Stimulated activated CD8-positive, alpha-beta memory T cell treated with anti-CD3 and anti-CD28 coated beads, Interleukin-7, amount 100 ng/mL, for 1 hour (primary cell): Measurements from ENCODE around the gene CAVIN2.

Experiments used
- DNase-seq, 2 donors: peaks; one replicate each; pipeline ENCODE4 v3.0.0-alpha.2; 2020; ENCODE audit warnings: low read depth in 2 of 2

CAVIN2 gene

DNA sequence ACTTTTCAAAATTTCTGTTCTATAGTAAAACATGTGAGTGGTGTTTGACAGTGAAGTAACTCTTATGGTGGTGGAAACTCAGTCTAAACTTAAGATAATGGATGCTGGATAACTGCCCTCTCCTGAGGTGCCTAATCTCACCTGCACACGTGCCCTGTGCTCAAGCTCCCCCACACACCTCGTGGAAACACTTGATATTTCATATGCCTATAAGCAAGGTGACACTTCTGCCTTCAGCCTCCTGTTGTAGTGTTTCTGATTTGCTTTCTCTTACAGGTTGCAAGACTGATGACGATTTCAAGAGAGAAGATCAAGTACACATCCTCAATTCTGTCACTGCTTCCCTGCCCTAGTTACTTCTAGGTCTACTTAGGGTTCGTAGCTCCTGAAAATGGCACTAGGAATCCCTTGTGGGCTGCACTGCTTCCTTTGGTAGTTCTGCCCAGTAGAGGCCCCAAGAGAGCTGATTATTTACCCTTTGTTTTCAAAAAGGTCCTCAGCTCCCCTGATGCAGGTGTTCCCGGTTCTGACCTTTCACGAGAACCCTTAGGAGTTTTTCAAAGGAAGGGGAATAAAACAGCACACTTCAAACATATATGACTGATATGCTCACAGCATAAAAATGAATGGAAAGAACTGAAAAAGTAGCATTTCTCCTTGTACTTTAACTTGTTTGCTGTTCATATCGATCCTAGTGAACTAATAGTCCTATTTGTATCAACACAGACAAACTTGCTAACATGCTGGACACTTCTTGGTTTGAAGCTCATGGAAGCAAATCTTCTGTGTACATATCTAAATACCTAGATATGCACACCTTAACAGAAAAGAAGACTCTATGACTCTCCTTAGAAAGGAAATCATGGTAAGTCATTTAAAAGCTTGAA is 6.7 kb downstream of the CAVIN2 start:
- DNase-seq = no peak

DNA sequence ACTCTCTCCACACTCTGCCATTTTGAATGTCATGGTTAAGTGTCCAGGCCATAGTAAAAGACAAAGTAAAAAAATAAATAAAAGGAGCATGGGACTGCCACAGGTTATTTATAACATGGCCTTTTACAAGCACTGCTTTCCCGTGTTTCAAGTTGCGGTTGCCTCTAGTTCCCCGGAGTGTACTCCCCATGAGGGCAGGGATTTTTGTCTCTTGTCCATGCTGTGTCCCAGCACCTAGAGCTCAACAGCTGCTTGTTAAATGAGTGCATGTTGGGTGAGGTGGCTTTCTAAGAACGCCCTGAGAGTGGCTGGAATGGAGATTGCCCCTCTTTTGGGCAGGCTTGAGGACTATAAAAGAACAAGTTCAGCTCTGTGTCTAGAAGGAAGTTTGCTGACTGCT is 8.4 kb downstream of the CAVIN2 start:
- no peak for DNase-seq

DNA sequence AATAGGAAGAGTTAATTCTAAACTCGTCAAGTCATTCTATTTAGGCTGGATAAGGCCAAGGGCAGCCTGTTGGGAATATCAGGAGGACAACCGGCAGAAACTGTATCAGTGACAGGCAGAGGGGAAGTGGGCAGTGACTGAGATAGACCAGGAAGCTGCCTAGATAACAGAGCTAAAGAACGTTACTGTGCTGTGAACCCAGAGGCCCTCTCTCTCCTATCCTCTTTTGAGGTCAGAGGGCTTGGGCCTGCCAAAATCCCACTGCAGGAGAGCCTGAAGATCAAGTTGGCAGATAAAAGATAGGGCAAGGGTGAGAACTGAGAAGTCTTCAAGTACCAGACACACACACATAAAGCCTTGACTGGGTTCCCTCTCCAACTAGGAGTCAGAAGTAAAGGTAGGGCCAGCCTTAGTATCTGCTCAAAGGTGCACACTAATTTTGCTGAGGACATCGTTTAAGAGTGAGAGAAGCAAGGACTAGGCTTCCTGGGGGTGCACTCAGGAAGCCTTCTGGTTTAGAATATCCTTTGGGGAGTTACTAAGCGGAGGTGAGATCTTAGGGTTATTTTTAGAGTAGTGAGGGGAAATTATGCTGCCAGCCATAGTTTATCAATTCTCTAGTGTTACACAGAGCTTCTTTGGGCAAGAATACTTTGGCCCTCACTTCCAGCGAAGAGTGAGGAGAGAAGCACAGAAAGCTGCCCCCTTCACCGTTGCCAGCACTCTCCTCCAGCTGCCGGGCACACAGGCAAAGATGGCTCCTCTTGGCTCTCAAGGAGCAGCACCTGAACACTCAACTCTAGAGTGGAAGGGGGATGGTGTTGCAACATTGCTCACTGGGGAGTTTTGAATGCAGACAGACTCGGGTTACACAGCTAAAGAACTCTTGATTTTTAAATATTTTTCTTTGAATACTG is 9.8 kb downstream of the CAVIN2 start:
- no peak for DNase-seq

DNA sequence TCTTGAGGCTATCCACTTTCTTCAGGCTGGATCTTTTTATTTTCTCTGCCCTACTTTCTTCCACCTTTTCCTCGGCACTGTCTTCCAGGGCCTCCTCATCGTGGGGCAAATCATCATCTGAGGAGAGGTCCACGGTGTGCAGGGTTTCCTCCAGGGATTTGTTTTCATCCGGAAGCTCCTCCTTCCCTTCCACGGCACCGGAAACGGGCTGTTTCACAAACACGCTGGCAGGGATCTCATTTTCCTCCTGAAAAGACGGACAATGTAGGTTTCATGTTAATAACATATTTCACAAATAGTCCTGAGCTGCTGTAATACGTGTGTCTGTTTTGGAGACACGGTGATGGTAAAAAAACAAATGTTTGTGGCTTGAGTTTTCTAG is 10.4 kb downstream of the CAVIN2 start:
- DNase-seq = no peak

DNA sequence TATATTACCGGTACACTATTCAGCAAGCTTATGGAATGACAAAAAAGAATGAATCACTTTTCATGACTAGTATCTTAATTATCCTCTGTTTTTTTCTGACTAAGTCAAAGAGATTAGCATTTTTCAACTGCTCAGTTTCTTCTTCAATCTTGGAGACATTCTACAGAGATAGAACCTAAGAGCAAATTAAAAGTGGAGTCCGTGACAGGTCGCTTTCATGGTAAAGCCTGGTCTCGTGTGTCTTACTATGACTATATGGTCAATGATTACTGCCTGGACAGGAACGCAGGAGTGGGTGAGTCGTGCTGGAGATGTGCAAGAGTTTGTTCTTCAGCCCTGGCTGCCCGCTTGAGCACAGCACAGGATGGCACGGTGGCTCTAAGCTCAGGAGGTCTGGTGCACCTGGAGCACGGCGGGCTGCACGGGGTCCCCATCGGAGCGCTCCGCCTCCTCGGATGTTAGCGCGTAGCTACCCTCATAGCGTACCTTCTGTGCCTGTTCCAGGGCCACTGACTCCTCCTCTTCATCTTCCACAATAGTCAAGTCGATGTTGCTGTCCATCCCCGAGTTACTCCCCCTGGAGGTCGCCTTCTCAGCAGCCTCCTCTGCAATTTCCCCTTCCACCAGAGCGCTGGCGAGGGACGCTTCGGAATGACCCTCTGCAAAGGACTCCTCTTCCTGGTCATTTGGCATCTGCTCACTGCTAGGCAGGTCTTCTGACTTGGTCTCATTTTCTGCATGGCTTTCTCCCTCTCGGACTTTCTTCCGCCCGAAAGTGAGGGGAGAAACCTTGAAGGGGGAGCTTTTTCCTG is 11.1 kb downstream of the CAVIN2 start:
- DNase-seq = no peak

DNA sequence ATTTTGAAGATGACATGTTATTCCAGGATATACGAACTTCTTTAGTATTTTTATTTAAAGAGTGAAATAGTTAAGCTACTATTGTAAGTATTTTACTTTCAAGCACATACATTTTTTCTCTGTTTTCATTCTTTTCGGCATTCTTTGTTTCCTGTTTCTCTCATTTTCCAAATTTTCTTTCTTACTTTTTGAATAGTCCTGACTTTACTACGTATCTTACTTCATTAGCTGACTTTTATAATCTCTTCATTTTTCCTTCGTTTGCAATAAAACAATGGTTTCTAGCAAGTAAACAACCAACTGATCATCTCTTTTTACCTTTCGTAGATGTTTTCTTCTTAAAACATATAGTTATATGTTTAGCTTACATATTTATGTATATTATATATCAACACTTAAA is 11.8 kb downstream of the CAVIN2 start:
- no peak for DNase-seq

DNA sequence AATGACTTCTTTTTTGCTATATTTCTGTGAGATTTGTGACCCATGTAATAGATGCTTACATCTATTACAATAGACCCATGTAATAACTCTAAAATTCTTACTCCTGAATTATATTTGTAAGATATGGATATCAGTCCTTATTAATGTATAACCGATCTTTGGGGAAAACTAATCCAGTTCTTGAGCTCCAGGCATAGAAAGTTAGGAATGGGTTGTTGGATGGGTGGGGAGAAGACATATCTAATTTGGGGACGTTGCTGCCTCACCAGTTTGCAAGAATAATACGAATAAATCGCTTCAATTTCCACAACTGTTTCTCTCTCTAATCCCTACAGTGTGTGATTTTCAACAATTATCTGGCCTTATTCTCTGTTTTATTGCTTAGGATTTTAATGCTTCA is 13.5 kb downstream of the CAVIN2 start:
- DNase-seq = no peak

DNA sequence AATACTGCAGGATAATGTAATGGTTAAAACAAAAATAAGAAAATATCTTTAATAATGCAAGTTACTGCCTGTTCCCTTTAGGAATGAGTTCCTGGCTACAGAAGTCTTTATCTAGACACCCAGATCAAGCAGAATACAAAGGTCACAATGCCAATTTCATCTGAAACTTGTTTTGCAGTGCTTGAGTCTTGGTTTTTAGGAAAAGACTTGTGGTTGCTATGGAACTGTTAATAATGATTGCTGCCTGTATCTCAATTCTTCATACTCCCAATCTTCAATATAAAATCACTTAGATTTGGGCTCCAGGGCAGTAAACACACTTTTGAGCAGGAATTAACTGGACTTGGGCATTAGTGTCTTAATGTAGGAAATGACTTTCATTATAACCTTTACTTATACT is 14.2 kb downstream of the CAVIN2 start:
- no peak for DNase-seq

DNA sequence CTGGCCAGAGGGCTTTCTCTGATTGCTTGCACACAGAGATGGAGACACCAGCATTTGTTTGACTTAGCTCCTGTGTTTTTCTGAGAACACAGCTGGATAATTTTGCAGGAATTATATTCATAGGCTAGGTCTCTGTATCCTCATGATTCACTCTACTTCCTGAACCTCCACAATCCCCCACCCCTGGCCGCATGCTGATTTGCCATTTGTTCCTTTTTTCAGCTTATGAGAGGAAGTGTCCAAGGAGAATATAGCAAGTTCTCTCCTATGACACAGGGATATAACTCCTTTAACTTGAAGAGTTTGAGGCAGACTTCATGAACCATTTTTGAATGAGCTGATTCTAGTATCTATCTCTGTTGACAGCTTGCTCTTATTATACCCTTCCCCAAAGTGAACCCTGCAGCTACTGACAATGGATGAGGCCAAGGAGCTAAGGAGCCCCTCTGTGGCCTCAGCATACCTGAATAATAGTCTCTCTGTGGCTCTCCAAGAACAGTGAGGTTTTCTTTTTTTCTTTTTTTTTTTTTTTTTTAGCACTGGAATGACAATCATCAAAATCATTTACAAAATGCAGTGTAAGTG is 15.4 kb downstream of the CAVIN2 start:
- DNase-seq = no peak

DNA sequence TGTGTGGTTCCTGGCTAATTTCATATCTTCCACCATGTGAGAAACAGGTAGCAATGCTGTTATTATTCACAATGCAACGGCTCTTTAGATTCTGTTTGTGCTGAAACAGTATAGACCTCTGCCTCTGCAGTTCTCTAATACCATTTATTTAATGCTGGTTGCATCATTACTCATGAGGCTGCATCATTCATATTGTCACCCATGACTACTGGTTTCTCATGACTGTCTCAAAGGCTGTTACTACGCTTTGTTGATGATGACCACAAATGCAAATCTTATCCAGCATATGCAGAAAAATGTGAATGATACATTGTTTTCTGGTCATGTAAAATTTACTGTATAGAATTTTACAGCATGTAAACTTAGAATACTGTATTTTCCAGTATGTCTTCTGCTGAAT is 22.5 kb downstream of the CAVIN2 start:
- no peak for DNase-seq

DNA sequence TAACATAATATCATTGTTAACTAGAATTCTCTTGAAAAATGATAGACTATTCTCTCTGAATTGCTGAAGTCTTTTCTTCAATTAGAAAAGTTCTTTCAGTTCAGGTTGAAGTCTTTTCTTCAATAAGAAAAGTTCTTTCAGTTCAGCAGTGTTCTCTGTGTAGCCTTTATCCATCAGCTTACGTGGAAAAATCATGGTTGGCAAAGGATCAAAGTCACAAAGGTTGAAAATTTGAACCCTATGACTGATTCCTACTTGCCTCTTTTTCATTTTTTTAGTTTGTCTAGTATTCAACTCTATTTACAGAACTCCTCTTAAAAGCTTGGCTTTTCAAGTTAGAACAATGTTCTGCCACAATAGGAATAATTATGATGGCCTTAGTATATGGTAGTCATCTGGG is 25.8 kb downstream of the CAVIN2 start:
- no peak for DNase-seq

DNA sequence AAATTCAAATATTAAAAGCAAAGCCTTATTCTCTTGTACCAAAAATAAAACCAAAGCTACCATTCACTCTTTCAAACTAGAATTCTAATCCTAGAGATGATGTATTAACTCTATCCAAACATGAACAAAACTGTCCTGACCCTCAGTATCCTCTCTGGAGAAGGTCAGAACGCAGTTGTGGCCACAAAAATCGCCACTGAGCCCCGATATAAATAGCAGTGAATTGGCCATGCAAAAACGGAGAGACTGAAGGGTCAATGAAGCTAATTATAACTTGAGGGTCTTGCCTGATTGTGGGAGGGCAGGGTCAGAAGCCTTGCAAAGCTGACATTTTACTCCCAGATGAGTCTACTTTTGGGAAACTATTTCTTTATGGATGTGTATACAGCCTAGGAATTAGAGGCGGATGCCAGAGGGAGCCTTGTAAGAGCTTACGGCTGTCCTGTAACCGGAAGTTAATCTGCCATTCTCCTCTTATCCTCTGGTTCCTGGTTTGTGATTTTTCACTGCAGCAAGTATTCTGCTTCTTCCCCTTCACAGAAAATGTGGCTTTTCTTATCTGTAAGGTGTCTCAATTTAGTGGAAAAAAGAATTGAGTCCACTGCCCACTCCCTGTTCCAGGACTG is 28.1 kb downstream of the CAVIN2 start:
- no peak for DNase-seq

DNA sequence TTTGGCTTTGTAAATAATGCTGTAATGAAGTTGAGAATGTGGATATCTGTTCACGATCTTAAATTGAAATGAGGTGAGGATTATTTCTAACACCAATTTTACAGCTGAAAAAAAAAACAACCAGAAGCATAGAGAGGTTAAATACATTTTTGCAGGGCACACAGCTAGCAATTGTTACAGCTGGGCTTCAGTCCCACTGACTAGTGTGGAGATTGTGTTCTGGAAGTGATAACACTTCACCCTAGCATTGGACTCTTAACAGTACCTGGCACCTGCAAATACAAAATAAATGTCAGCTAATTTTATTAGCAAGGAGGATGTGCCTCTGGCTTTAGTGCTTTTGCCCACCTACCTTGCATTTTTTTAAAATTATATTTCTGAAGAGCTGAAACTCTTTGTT is 28.8 kb downstream of the CAVIN2 start:
- no peak for DNase-seq

DNA sequence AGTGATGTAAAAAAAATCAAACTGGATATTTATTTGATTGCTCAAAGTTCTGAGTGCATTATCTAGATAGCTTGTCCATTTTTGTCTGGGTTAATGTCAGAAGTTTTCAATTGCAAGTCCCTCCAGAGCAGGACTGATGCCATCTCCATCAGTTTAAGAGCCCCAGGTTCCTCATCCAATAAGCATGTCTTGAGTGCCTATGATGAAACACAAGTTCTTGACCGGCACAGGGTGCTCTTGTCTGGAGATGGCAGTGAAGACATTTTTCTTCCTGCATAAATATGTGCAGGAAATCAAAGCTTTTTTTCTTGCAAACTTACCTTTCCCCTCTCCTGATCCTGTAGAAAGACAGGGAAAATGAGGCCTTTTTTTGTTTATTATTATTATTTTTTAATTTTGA is 31.9 kb downstream of the CAVIN2 start:
- DNase-seq = no peak

DNA sequence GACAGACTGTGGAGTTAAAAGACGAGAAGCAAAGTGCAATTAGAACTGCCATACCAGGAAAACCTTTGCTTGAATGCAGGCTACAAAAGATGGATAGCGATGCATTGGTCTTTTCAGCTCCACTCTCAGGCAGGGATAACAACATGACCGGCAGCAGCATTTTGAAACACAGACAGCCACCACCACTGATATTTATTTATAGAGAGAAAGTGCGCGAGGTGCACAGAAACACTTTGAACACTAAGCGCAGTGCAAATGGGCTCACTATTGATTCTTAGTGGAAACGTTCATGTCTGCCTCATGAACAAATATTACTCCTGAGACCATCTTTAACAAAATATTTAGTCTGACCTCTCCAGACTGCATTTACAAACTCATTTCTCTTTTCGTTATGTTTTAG is 32.9 kb downstream of the CAVIN2 start:
- DNase-seq = no peak

DNA sequence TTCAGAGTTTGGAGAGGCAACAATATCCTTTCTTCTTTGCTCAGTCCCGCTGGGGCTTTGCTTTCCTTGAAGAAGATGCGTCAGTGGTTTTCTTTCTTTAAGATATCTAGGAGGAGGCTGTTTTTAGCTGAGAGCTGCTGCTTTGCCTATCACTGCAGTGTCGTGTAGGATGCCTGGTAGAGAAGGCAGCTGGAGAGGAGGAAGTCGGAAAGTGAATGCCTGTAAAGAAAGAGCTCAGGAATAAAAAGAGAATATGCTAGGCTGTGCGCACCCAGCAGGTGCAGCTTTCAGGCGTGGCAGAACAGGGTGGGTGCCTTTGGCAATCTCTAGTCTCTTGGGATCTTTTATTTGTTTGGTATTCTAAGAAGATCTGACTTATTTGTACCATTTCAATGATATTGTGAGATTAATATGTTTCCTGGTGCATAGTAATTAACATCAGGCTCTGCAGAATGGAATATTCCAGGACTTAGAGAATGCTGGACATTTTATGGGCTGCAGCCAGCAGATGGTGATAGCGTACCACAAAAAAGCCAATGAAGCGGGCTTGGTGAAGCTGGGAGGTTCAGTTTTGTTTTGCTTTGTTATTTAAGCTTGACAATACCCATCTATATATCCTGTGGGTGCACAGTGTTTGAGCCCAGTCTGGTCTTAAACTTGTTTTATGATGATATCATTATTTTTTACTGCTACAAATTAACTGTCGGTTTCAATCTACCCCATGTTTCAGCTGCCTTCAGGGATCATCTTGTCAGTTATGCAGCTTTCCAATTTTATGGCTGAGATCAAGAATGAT is 34.9 kb downstream of the CAVIN2 start:
- no peak for DNase-seq

DNA sequence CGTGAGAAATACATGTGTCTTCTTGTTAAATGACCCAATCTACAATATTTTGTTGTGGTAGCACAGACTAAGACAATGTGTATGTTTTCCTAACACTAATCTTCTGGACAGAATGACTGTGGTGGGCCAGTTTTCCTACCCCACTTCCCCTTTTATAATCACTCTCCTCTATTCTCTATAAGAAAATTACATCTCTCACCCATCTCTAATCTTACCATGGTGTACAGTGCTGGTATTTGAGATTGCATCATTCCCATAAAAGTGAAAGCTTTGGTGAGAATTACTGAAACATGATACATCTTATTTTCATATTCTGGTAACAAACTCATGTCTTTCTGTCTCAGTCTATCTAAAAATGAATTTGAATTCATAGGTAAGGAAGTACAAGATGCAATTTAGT is 40.5 kb downstream of the CAVIN2 start:
- DNase-seq = no peak

DNA sequence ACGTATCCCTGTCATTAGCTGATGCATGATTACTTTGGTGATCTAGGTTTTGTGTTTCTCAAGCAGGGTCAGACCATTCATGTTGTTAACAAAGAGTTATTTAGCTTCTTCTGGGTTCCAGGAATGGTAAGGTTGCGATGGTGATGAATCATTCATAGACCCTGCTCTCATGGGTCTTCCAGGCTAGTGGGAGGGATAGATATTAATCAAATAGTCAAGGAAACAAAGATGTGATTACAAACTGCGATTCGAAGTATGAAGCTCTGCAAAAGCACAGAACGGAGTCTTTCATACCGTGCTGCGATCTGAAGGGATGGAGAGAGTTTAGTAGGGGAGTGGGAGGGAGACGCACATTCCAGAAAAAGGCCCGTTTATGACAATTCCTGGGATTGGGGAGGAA is 42.1 kb downstream of the CAVIN2 start:
- DNase-seq = no peak

DNA sequence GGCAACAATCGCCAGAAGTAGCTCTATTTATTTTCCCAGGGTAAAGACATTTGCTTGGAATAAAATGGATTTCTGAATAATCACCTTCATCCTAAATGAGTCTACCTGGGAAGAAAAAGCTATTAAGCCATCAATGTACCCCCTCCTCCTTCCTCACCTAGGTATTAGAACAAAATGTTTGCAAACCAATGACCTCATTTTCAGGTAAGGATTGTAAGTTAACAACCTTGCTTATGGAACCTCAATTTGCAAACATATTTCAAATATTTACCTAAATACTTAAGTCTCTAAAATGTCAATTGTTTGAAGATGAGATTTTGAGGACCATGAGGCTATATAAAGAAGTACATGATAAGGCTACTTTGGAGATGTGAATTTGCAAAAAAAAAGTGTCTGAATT is 43.9 kb downstream of the CAVIN2 start:
- DNase-seq = no peak

DNA sequence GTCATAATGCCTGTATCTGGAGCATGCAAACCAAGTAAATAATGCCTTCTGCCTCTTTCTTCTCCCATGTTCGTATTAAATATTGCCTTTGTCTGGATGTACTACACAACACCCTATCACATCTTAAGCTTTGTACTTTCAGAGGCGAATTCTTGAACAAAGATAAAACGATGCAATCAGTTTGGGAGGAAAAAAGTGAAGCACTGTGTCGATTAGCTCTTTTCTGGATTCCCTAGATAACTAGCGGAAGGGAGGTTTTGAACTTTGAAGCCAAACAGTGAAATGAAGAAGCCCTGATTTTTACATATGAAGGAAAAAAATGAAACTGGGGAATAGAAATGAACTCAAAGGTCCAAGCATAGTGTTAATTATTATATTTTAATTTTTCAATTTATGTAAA is 44.7 kb downstream of the CAVIN2 start:
- no peak for DNase-seq
